HEK293T (cell line): ENCODE results near the gene TBL2.

Experiments
- CTCF ChIA-PET: fragments of 350-600 bp; formaldehyde crosslinking; extraction: SDS; loops from one replicate; lab custom pipeline; 2021; ENCODE audit warnings: antibody characterized with exemption, inconsistent platforms; lab: Yijun Ruan, JAX
- POLR2A ChIA-PET: fragments of 350-600 bp; formaldehyde crosslinking; extraction: SDS; loops from one replicate; lab custom pipeline; 2020; ENCODE audit warnings: antibody characterized with exemption, inconsistent platforms; lab: Yijun Ruan, JAX
- DNase-seq: peaks from one replicate; pipeline ENCODE4 v3.0.0; 2012; ENCODE audit warnings: mixed read lengths; ENCODE audit errors: extremely low spot score
- ARNT ChIP-seq: fragments of 450-650 bp; IDR thresholded peaks from 2 replicates; pipeline ENCODE4 v1.6.1; 2017; ENCODE audit warnings: mild to moderate bottlenecking
- CTBP1 ChIP-seq: fragments of 450-650 bp; IDR thresholded peaks from 2 replicates; pipeline ENCODE4 v1.6.1; 2016; ENCODE audit warnings: borderline replicate concordance
- ELF4 ChIP-seq: fragments of 450-650 bp; IDR thresholded peaks from 2 replicates; pipeline ENCODE4 v1.6.1; 2017; ENCODE audit warnings: antibody characterized with exemption
- FOXK2 ChIP-seq: fragments of 450-650 bp; IDR thresholded peaks from 2 replicates; pipeline ENCODE4 v1.6.1; 2016; ENCODE audit warnings: mild to moderate bottlenecking
- FOXM1 ChIP-seq: fragments of 450-650 bp; IDR thresholded peaks from 2 replicates; pipeline ENCODE4 v1.6.1; 2017; ENCODE audit warnings: mild to moderate bottlenecking, borderline replicate concordance
- HDGF ChIP-seq: fragments of 450-650 bp; IDR thresholded peaks from 2 replicates; pipeline ENCODE4 v1.6.1; 2017; ENCODE audit warnings: antibody characterized with exemption, borderline replicate concordance
- LEF1 ChIP-seq: fragments of 450-650 bp; IDR thresholded peaks from 2 replicates; pipeline ENCODE4 v1.6.1; 2017; ENCODE audit warnings: mild to moderate bottlenecking, borderline replicate concordance
- TARDBP ChIP-seq: fragments of 450-650 bp; IDR thresholded peaks from 2 replicates; pipeline ENCODE4 v1.6.1; 2016
- ZNF384 ChIP-seq: fragments of 450-650 bp; IDR thresholded peaks from 2 replicates; pipeline ENCODE4 v1.6.1; 2016
- TF ChIP-seq, protein P1 (sequence below): fragments of 450-650 bp; IDR thresholded peaks from 2 replicates; pipeline ENCODE4 v1.6.1; 2016

The TBL2 gene

GRCh38 chr7:73520673-73521635, 57.4 kb downstream of the TBL2 start:
- no peak for TF ChIP-seq CTBP1
- no peak for TF ChIP-seq TARDBP
- TF ChIP-seq FOXM1 = no peak
- no peak for TF ChIP-seq FOXK2
- TF ChIP-seq, protein P1, sequence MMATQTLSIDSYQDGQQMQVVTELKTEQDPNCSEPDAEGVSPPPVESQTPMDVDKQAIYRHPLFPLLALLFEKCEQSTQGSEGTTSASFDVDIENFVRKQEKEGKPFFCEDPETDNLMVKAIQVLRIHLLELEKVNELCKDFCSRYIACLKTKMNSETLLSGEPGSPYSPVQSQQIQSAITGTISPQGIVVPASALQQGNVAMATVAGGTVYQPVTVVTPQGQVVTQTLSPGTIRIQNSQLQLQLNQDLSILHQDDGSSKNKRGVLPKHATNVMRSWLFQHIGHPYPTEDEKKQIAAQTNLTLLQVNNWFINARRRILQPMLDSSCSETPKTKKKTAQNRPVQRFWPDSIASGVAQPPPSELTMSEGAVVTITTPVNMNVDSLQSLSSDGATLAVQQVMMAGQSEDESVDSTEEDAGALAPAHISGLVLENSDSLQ = no peak
- no peak for TF ChIP-seq ARNT
- no peak for TF ChIP-seq LEF1
- TF ChIP-seq ELF4 = no peak
- TF ChIP-seq HDGF = no peak
- no peak for DNase-seq
- POLR2A ChIA-PET = interaction anchor here (1.3 to 3.2 kb wide), 5 partner anchors 36 to 61 kb away, joined by 3 to 25 read pairs (median 10); partner anchors contain the start of genes BCL7B and TBL2
- CTCF ChIA-PET = no interaction called here

GRCh38 chr7:73519867-73520672, 58.3 kb downstream of the TBL2 start:
- ChIA-PET CTCF (interaction anchor here (0.5 kb wide), 1 partner anchor 35 kb away, joined by 3 read pairs; no protein-coding TSS in a partner anchor), POLR2A (interaction anchor here (3.2 kb wide), 1 partner anchor 58 kb away, joined by 18 read pairs; the partner anchor contains the start of gene TBL2)
- DNase-seq = no peak
- TF ChIP-seq, protein P1 = no peak
- peak; percentile 64 for TF ChIP-seq ZNF384

- TF ChIP-seq ARNT = no peak
- TF ChIP-seq FOXK2 = no peak
- DNase-seq = no peak
- ChIA-PET POLR2A (no interaction called here), CTCF (interaction anchor here (0.5 kb wide), 1 partner anchor 67 kb away, joined by 3 read pairs; no protein-coding TSS in a partner anchor)
Observed at GRCh38 chr7:73518470-73518869, 59.9 kb downstream of the TBL2 start.
